Suprapubic skin (tissue), 4 donors: ENCODE data around the gene CYTH2. TPM values are rescaled to one million over a fixed set of nuclear protein-coding genes. Genes with fewer than 3 reads are reported as not detected.

ENCODE experiments used
- DNase-seq, 2 donors: peaks; one replicate each; pipeline ENCODE4 v3.0.0-alpha.2; 2019; ENCODE audit warnings: low spot score in 2 of 2
- H3K27ac ChIP-seq: fragments of 200-600 bp; sonication (generic); one replicate; pipeline ENCODE4 v1.5.1; 2019
- H3K27me3 ChIP-seq: fragments of 200-600 bp; sonication (generic); one replicate; pipeline ENCODE4 v1.5.1; 2019
- H3K36me3 ChIP-seq: fragments of 200-600 bp; sonication (generic); one replicate; pipeline ENCODE4 v1.5.1; 2019
- H3K4me1 ChIP-seq: fragments of 200-600 bp; sonication (generic); one replicate; pipeline ENCODE4 v1.5.1; 2019
- H3K4me3 ChIP-seq: fragments of 200-600 bp; sonication (generic); one replicate; pipeline ENCODE4 v1.5.1; 2019; ENCODE audit warnings: mild to moderate bottlenecking
- H3K9me3 ChIP-seq: fragments of 200-600 bp; sonication (generic); one replicate; pipeline ENCODE4 v1.5.1; 2019
- CTCF ChIP-seq, 2 donors: fragments of 200-600 bp in 1 of 2; fragments of 450-650 bp in 1 of 2; sonication (generic) in 1 of 2; IDR thresholded peaks; one replicate each; pipeline ENCODE4 v1.5.1; 2016 to 2019; ENCODE audit warnings: antibody characterized with exemption in 2 of 2, mild to moderate bottlenecking in 1 of 2, moderate library complexity in 1 of 2
- EP300 ChIP-seq: sonication (generic); formaldehyde crosslinking; IDR thresholded peaks from one replicate; pipeline ENCODE4 v1.6.1; 2017; ENCODE audit warnings: antibody characterized with exemption
- POLR2A ChIP-seq, 2 donors: fragments of 450-650 bp; IDR thresholded peaks; one replicate each; pipeline ENCODE4 v1.6.1; 2017; ENCODE audit warnings: antibody characterized with exemption in 2 of 2, mild to moderate bottlenecking in 2 of 2, moderate library complexity in 2 of 2
- POLR2AphosphoS5 ChIP-seq, 3 donors: sonication (generic); formaldehyde crosslinking; IDR thresholded peaks; one replicate each; pipeline ENCODE4 v1.6.1; 2017; ENCODE audit warnings: antibody characterized with exemption in 3 of 3
- WGBS: methylation state at CpG from one replicate; pipeline ENCODE4 v1.1.5; 2018; 5-methylcytosine and 5-hydroxymethylcytosine counted together
- total RNA-seq, 4 donors: library from RNA; depleted of rRNA; stranded (reverse); fragments of >200 nt; gene quantifications; one replicate each; pipeline ENCODE4 v1.1.0, GENCODE V29; 2016

Gene CYTH2
- total RNA-seq, 4 donors from 2014 or later: 54.9 to 86.5 (median 63.2) TPM

GRCh38 chr19:48489608-48490216, 20.5 kb downstream of the CYTH2 start:
- Histone ChIP-seq H3K27ac (no peak overlapping the region), H3K9me3 (no peaks in the 10 kb centered on the region), H3K4me1 (peaks cover 62% of the 10 kb centered on the region), H3K36me3 (no peaks in the 10 kb centered on the region), H3K27me3 (no peaks in the 10 kb centered on the region), H3K4me3 (no peak overlapping the region)
- 69% methylated on average over 6 of the region's 19 CpGs for WGBS
- DNase-seq: no peak
- TF ChIP-seq CTCF (IDR thresholded peaks at IDR 0.05) (peak; percentile 80 to 97), POLR2AphosphoS5 (IDR thresholded peaks at IDR 0.05) (no peak)

- H3K4me3 ChIP-seq: peak overlapping the region; percentile 8
- TF ChIP-seq EP300 (no peak), POLR2A (IDR thresholded peaks at IDR 0.05) (no peak), CTCF (IDR thresholded peaks at IDR 0.05) (no peak), POLR2AphosphoS5 (IDR thresholded peaks at IDR 0.05) (no peak)
These were observed 22.0 kb downstream of the CYTH2 start for GRCh38 chr19:48490981-48491792.

GRCh38 chr19:48491793-48492123, 22.6 kb downstream of the CYTH2 start:
- Histone ChIP-seq H3K9me3 (no peaks in the 10 kb centered on the region), H3K4me1 (peaks cover 70% of the 10 kb centered on the region), H3K36me3 (no peaks in the 10 kb centered on the region), H3K4me3 (no peak overlapping the region), H3K27ac (no peak overlapping the region), H3K27me3 (no peaks in the 10 kb centered on the region)
- no peak for DNase-seq
- 39% methylated on average over 10 of the region's 10 CpGs for WGBS
- TF ChIP-seq POLR2A (IDR thresholded peaks at IDR 0.05) (no peak), EP300 (no peak), POLR2AphosphoS5 (IDR thresholded peaks at IDR 0.05) (no peak), CTCF (IDR thresholded peaks at IDR 0.05) (no peak)

More at GRCh38 chr19:48490981-48491792, 22.0 kb downstream of the CYTH2 start:
- Histone ChIP-seq H3K36me3 (no peaks in the 10 kb centered on the region), H3K27me3 (no peaks in the 10 kb centered on the region), H3K27ac (no peak overlapping the region), H3K9me3 (no peaks in the 10 kb centered on the region), H3K4me1 (peaks cover 70% of the 10 kb centered on the region)
- 11% methylated on average over 42 of the region's 50 CpGs for WGBS
- no peak for DNase-seq

DNA sequence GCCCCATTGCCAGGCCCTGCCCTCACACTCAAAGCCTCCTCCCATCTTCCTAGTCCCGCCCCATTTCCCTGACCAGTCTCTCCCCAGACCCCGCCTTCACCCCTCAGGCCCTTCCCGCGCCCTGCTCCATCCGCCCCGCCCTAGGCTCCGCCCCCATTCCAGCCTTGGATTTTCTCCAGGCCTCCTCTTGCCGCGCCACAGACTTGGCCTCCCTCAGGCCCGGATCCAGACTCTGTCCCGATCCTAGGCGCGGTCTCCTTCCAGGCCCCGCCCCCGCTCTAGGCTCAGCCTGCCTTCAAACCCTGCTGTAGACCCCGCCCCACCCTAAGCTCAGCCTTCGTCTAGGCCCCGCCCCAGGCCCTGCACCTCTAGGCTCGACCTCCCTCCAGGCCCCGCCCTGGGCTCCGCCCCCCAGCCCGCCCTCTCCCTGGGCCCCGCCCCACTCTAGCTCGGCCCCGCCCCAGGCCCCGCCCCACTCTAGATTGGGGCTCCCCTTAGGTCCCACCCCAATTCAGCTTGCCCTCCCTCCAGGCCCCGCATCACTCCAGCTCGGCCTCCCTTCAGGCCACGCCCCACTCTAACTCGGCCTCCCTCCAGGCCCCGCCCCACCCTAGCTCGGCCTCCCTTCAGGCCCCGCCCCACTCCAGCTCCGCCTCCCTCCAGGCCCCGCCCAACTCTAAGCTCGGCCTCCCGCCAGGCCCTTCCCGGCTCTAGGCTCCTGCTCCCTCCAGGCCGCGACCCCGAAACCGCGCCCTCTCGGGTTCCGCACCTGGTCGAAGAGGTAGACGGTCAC, 24.0 kb downstream of the CYTH2 start:
- no peaks in the 10 kb centered on the region for H3K36me3 ChIP-seq
- H3K4me3 ChIP-seq: peak overlapping the region; percentile 51
- peaks cover 65% of the 10 kb centered on the region for H3K4me1 ChIP-seq
- WGBS: 2% methylated on average over 31 of the region's 47 CpGs
- peak overlapping the region; percentile 73 for H3K27ac ChIP-seq
- peak; percentile 98 to 99 for DNase-seq
- peaks cover 8% of the 10 kb centered on the region for H3K27me3 ChIP-seq
- peak in 1 of 2 donors; percentile 32 for TF ChIP-seq POLR2A (IDR thresholded peaks at IDR 0.05)
- no peak for TF ChIP-seq CTCF (IDR thresholded peaks at IDR 0.05)
- TF ChIP-seq POLR2AphosphoS5 (IDR thresholded peaks at IDR 0.05): peak in 2 of 3 donors; percentile 86 to 88
- no peaks in the 10 kb centered on the region for H3K9me3 ChIP-seq
